HepG2 (cell line): ENCODE measurements around the gene C2. TPM values are rescaled to one million over a fixed set of nuclear protein-coding genes. Genes with fewer than 3 reads are reported as not detected.

ENCODE experiments used
- KDM1A ChIP-seq: IDR thresholded peaks from 2 replicates; pipeline ENCODE4 v1.6.1; 2016; ENCODE audit warnings: missing compliant biosample characterization
- KLF12 ChIP-seq: sonication (generic); formaldehyde crosslinking; IDR thresholded peaks from 2 replicates; pipeline ENCODE4 v1.4.0; 2020; ENCODE audit warnings: missing genetic modification reagents, borderline replicate concordance
- MAZ ChIP-seq, 2 experiments: sonication (generic) in 1 of 2; formaldehyde crosslinking in 1 of 2; IDR thresholded peaks; 2 replicates each; pipeline versions ENCODE4 v1.5.0 to v1.6.1; 2012 to 2020; ENCODE audit warnings: low read depth in 2 of 2, mild to moderate bottlenecking in 2 of 2, borderline replicate concordance in 1 of 2, improper control_type of control experiment in 1 of 2, low read length in 1 of 2, missing genetic modification reagents in 1 of 2, moderate library complexity in 1 of 2
- NCOA5 ChIP-seq: sonication (generic); formaldehyde crosslinking; IDR thresholded peaks from 2 replicates; pipeline ENCODE4 v1.4.0; 2020; ENCODE audit warnings: missing genetic modification reagents
- NFE2L1 ChIP-seq: sonication (generic); formaldehyde crosslinking; IDR thresholded peaks from 2 replicates; pipeline ENCODE4 v1.4.0; 2020; ENCODE audit warnings: missing genetic modification reagents, mild to moderate bottlenecking, borderline replicate concordance
- PITX1 ChIP-seq: sonication (generic); formaldehyde crosslinking; IDR thresholded peaks from 2 replicates; pipeline ENCODE4 v1.5.1; 2020; ENCODE audit warnings: mild to moderate bottlenecking, missing genetic modification reagents
- RAD21 ChIP-seq: fragments of 450-650 bp; formaldehyde crosslinking; IDR thresholded peaks from 2 replicates; pipeline ENCODE4 v1.5.0; 2020; ENCODE audit warnings: mild to moderate bottlenecking
- SAP130 ChIP-seq: IDR thresholded peaks from 2 replicates; pipeline ENCODE4 v1.6.1; 2016; ENCODE audit warnings: low read depth
- SOX6 ChIP-seq, 2 experiments: fragments of 450-650 bp in 1 of 2; sonication (generic) in 1 of 2; formaldehyde crosslinking in 1 of 2; IDR thresholded peaks; 2 replicates each; pipeline versions ENCODE4 v1.4.0 to v1.6.1; 2017 to 2020; ENCODE audit warnings: antibody characterized with exemption in 1 of 2, mild to moderate bottlenecking in 1 of 2, missing genetic modification reagents in 1 of 2
- SPEN ChIP-seq: sonication (generic); formaldehyde crosslinking; IDR thresholded peaks from 2 replicates; pipeline ENCODE4 v1.5.1; 2020; ENCODE audit warnings: low read depth, mild to moderate bottlenecking, missing genetic modification reagents
- TEAD3 ChIP-seq: optimal IDR thresholded peaks from 2 replicates; pipeline ENCODE3; 2016; ENCODE audit warnings: borderline replicate concordance
- ZBTB7A ChIP-seq: sonication (generic); formaldehyde crosslinking; IDR thresholded peaks from 2 replicates; pipeline ENCODE4 v1.8.0; 2022; ENCODE audit warnings: mild to moderate bottlenecking, missing genetic modification reagents
- ZNF180 ChIP-seq: sonication (generic); formaldehyde crosslinking; IDR thresholded peaks from 2 replicates; pipeline ENCODE4 v1.4.0; 2020; ENCODE audit warnings: low read depth, missing genetic modification reagents, borderline replicate concordance
- ZNF260 ChIP-seq: sonication (generic); formaldehyde crosslinking; IDR thresholded peaks from 2 replicates; pipeline ENCODE4 v1.4.0; 2020; ENCODE audit warnings: missing genetic modification reagents, low read depth, mild to moderate bottlenecking, borderline replicate concordance
- ZNF276 ChIP-seq: sonication (generic); formaldehyde crosslinking; IDR thresholded peaks from 2 replicates; pipeline ENCODE4 v1.4.0; 2020; ENCODE audit warnings: mild to moderate bottlenecking, low read depth, missing genetic modification reagents
- ZNF446 ChIP-seq: sonication (generic); formaldehyde crosslinking; IDR thresholded peaks from 2 replicates; pipeline ENCODE4 v1.5.0; 2020; ENCODE audit warnings: mild to moderate bottlenecking, missing genetic modification reagents
- ZNF790 ChIP-seq: sonication (generic); formaldehyde crosslinking; IDR thresholded peaks from 2 replicates; pipeline ENCODE4 v1.8.0; 2022; ENCODE audit warnings: missing genetic modification reagents, mild to moderate bottlenecking, borderline replicate concordance
- polyA plus RNA-seq, 8 experiments: library from polyadenylated mRNA; depleted of rRNA in 3 of 8; stranded (reverse) in 7 of 8; unstranded in 1 of 8; fragments of >200 nt; fragmentation: Illumina TruSeq in 4 of 8; extraction: Trizol in 4 of 8; gene quantifications; 2 replicates each; pipeline versions ENCODE4 v1.2.1 to v1.2.3, GENCODE V29; 2011 to 2016; ENCODE audit warnings: low read depth in 4 of 8, missing spikeins in 1 of 8, mixed read lengths in 1 of 8; ENCODE audit not compliant: insufficient read depth in 1 of 8
- total RNA-seq, 5 experiments: library from RNA; depleted of rRNA; stranded (reverse); fragments of >200 nt; fragmentation: Illumina TruSeq; extraction: Trizol; gene quantifications; 2 replicates each; pipeline ENCODE4 v1.2.3, GENCODE V29; 2016; ENCODE audit warnings: low read depth in 1 of 5
- TF ChIP-seq, protein P1 (sequence below): IDR thresholded peaks from 2 replicates; pipeline ENCODE4 v1.6.1; 2016; ENCODE audit warnings: control low read depth
- TF ChIP-seq, protein P2 (sequence below): sonication (generic); formaldehyde crosslinking; IDR thresholded peaks from 2 replicates; pipeline ENCODE4 v1.4.0; 2020; ENCODE audit warnings: missing genetic modification reagents
- TF ChIP-seq, protein P3 (sequence below): sonication (generic); formaldehyde crosslinking; IDR thresholded peaks from 2 replicates; pipeline ENCODE4 v1.4.0; 2020; ENCODE audit warnings: missing genetic modification reagents
- TF ChIP-seq, protein P4 (sequence below): sonication (generic); formaldehyde crosslinking; IDR thresholded peaks from 2 replicates; pipeline ENCODE4 v1.5.1; 2020; ENCODE audit warnings: missing genetic modification reagents, mild to moderate bottlenecking, borderline replicate concordance

Gene C2
- total and polyA plus RNA-seq, 2 of the 13 experiments (the other 11 are each of a cell fraction or from before 2014, with no cell fraction given): 165 to 307 TPM

DNA sequence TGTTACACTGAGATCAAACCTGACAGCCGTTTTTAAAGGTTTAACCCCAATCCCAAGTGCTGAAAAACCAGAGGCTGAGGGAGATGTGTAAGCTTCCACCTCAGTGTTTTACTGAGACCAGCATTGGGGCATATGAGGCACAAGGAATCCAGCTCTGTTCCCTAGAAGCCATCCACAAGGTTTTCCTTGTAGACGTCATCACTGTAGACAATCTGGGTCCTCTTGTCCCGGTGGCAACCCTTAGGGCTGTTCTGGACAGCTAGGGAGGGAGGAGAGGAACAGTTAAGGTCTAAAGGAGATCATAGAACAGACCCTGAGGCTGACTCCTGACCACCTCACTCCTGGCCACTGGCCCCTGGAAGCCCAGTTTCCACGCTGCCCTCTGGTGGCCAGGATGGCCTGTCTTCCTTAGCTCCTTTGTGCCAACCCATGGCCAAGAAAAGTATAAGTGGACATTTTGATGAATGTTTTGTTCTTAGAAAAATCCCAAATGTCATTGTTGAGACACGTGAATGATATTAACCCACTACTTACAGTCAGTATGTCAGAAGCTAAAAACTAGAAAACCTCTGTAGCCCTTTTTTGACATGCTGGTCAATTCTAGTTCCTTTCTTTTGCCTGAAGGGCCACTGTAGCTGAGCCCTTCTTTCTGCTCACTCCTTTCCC lies 24.8 kb downstream of the C2 start (continued):
- TF ChIP-seq, protein P1, sequence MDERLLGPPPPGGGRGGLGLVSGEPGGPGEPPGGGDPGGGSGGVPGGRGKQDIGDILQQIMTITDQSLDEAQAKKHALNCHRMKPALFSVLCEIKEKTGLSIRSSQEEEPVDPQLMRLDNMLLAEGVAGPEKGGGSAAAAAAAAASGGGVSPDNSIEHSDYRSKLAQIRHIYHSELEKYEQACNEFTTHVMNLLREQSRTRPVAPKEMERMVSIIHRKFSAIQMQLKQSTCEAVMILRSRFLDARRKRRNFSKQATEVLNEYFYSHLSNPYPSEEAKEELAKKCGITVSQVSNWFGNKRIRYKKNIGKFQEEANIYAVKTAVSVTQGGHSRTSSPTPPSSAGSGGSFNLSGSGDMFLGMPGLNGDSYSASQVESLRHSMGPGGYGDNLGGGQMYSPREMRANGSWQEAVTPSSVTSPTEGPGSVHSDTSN (CRISPR knock-in tag): no peak
- TF ChIP-seq ZNF180 (CRISPR knock-in tag) (no peak), KLF12 (no peak), ZNF260 (no peak), NCOA5 (no peak), ZBTB7A (CRISPR knock-in tag) (no peak), SPEN (no peak), SOX6 (IDR thresholded peaks at IDR 0.05) (no peak), SOX6 (CRISPR knock-in tag; IDR thresholded peaks at IDR 0.05) (no peak), MAZ (IDR thresholded peaks at IDR 0.05; ENCODE audit: borderline replicate concordance, low read depth, low read length) (0 out of 2 replicates have a peak, but pooled peaks have one; percentile 34), MAZ (CRISPR knock-in tag; IDR thresholded peaks at IDR 0.05; ENCODE audit: low read depth) (peak; percentile 39; the same call in 1 of the 2 replicates), ZNF446 (no peak), PITX1 (CRISPR knock-in tag) (no peak), ZNF276 (0 out of 2 replicates have a peak, but pooled peaks have one; percentile 25), KDM1A (CRISPR knock-in tag) (no peak), TEAD3 (peak; percentile 53), NFE2L1 (CRISPR knock-in tag) (no peak), ZNF790 (CRISPR knock-in tag) (no peak), SAP130 (CRISPR knock-in tag) (peak; percentile 50), RAD21 (CRISPR knock-in tag) (peak; percentile 97)
- TF ChIP-seq, protein P2, sequence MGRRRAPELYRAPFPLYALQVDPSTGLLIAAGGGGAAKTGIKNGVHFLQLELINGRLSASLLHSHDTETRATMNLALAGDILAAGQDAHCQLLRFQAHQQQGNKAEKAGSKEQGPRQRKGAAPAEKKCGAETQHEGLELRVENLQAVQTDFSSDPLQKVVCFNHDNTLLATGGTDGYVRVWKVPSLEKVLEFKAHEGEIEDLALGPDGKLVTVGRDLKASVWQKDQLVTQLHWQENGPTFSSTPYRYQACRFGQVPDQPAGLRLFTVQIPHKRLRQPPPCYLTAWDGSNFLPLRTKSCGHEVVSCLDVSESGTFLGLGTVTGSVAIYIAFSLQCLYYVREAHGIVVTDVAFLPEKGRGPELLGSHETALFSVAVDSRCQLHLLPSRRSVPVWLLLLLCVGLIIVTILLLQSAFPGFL: no peak
- TF ChIP-seq, protein P3, sequence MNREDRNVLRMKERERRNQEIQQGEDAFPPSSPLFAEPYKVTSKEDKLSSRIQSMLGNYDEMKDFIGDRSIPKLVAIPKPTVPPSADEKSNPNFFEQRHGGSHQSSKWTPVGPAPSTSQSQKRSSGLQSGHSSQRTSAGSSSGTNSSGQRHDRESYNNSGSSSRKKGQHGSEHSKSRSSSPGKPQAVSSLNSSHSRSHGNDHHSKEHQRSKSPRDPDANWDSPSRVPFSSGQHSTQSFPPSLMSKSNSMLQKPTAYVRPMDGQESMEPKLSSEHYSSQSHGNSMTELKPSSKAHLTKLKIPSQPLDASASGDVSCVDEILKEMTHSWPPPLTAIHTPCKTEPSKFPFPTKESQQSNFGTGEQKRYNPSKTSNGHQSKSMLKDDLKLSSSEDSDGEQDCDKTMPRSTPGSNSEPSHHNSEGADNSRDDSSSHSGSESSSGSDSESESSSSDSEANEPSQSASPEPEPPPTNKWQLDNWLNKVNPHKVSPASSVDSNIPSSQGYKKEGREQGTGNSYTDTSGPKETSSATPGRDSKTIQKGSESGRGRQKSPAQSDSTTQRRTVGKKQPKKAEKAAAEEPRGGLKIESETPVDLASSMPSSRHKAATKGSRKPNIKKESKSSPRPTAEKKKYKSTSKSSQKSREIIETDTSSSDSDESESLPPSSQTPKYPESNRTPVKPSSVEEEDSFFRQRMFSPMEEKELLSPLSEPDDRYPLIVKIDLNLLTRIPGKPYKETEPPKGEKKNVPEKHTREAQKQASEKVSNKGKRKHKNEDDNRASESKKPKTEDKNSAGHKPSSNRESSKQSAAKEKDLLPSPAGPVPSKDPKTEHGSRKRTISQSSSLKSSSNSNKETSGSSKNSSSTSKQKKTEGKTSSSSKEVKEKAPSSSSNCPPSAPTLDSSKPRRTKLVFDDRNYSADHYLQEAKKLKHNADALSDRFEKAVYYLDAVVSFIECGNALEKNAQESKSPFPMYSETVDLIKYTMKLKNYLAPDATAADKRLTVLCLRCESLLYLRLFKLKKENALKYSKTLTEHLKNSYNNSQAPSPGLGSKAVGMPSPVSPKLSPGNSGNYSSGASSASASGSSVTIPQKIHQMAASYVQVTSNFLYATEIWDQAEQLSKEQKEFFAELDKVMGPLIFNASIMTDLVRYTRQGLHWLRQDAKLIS (CRISPR knock-in tag): no peak
- TF ChIP-seq, protein P4, sequence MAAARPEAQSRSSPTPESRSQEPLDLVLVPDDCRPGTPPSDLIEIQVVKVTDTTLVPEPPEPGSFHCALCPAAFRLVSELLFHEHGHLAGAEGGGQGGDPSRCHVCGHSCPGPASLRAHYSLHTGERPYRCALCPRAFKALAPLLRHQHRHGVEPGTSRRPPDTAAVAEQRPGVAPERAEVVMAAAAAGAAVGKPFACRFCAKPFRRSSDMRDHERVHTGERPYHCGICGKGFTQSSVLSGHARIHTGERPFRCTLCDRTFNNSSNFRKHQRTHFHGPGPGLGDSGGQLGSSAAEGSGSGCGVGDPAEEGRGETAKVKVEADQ: no peak
